Activated CD4-positive, alpha-beta memory T cell treated with anti-CD3 and anti-CD28 coated beads for 36 hours (primary cell): ENCODE data around the gene TDRKH. TPM values are rescaled to one million over a fixed set of nuclear protein-coding genes. Genes with fewer than 3 reads are reported as not detected.
A peak's percentile ranks its signal among the peaks of the same experiment; 100 is the strongest.
"Not testable (repeated sequence)": the region's sequence is repeated elsewhere in the genome, so short reads cannot be mapped to it uniquely, and the experiment has no call there.

Experiments used
- CTCF ChIA-PET: fragments of 350-600 bp; sonication (Branson Sonifier 250); formaldehyde crosslinking; loops from one replicate; lab custom pipeline; 2021; ENCODE audit warnings: antibody characterized with exemption, inconsistent platforms; lab: Charles Lee
- POLR2A ChIA-PET: fragments of 350-600 bp; sonication (Branson Sonifier 250); formaldehyde crosslinking; loops from one replicate; lab custom pipeline; 2021; ENCODE audit warnings: antibody characterized with exemption; lab: Charles Lee
- DNase-seq: peaks from one replicate; pipeline ENCODE4 v3.0.0-alpha.2; 2020
- H3K27ac Mint-ChIP-seq: one replicate; pipeline ENCODE4 v1.8.0; 2021; ENCODE audit warnings: mixed read lengths
- H3K27me3 Mint-ChIP-seq: one replicate; pipeline ENCODE4 v1.8.0; 2021; ENCODE audit warnings: mixed read lengths
- H3K36me3 Mint-ChIP-seq: one replicate; pipeline ENCODE4 v1.8.0; 2021; ENCODE audit warnings: mixed read lengths
- H3K4me1 Mint-ChIP-seq: one replicate; pipeline ENCODE4 v1.8.0; 2021; ENCODE audit warnings: low read depth, mixed read lengths
- H3K4me3 Mint-ChIP-seq: one replicate; pipeline ENCODE4 v1.8.0; 2021; ENCODE audit warnings: mild to moderate bottlenecking, mixed read lengths
- H3K9me3 Mint-ChIP-seq: one replicate; pipeline ENCODE4 v1.8.0; 2021; ENCODE audit warnings: mixed read lengths
- intact Hi-C: fragments of 100-400 bp; cut with micrococcal nuclease; formaldehyde crosslinking; loops from one replicate; pipeline ENCODE4 v1.15.1; 2023
- total RNA-seq, 2 experiments: library from RNA; stranded (reverse); gene quantifications; one replicate each; pipeline ENCODE4 v1.2.3, GENCODE V29; 2021

TDRKH gene
- total RNA-seq, 2 experiments from 2014 or later, result 30.6 to 32.4 TPM

GRCh38 chr1:151760597-151761385 is 29.5 kb downstream of the TDRKH start:
- no peak overlapping the region for H3K4me3 Mint-ChIP-seq
- H3K27me3 Mint-ChIP-seq, result no peaks in the 10 kb centered on the region
- no peaks in the 10 kb centered on the region for H3K9me3 Mint-ChIP-seq
- DNase-seq, result no peak
- intact Hi-C loops, result loop anchor here (10.0 kb wide), 1 partner anchor 416 kb away; the partner anchor contains the start of gene RFX5
- peaks cover 27% of the 10 kb centered on the region for H3K4me1 Mint-ChIP-seq
- H3K36me3 Mint-ChIP-seq, result peaks cover 26% of the 10 kb centered on the region
- peak overlapping the region; percentile 1 for H3K27ac Mint-ChIP-seq
- POLR2A ChIA-PET, result no interaction called here
- CTCF ChIA-PET, result interaction anchor here (1.1 to 1.5 kb wide), 2 partner anchors 30 to 167 kb away, joined by 3 read pairs; no protein-coding TSS in a partner anchor

- DNase-seq, result no peak
- intact Hi-C loops, result no loop called here
- ChIA-PET CTCF (interaction anchor here (1.1 to 1.5 kb wide), 2 partner anchors 26 to 165 kb away, joined by 3 read pairs; no protein-coding TSS in a partner anchor), POLR2A (no interaction called here)
- Mint-ChIP-seq H3K27ac (no peak overlapping the region), H3K4me1 (peaks cover 25% of the 10 kb centered on the region), H3K4me3 (no peak overlapping the region), H3K36me3 (peaks cover 26% of the 10 kb centered on the region), H3K9me3 (no peaks in the 10 kb centered on the region), H3K27me3 (no peaks in the 10 kb centered on the region)
These were observed 31.1 kb downstream of the TDRKH start for GRCh38 chr1:151759241-151759640.

GRCh38 chr1:151756291-151756690 is 34.0 kb downstream of the TDRKH start:
- no peak overlapping the region for H3K4me3 Mint-ChIP-seq
- POLR2A ChIA-PET, result no interaction called here
- peak; percentile 11 for DNase-seq
- CTCF ChIA-PET, result no interaction called here
- intact Hi-C loops, result no loop called here
- H3K27me3 Mint-ChIP-seq, result peaks cover 3% of the 10 kb centered on the region
- peaks cover 18% of the 10 kb centered on the region for H3K36me3 Mint-ChIP-seq
- no peaks in the 10 kb centered on the region for H3K9me3 Mint-ChIP-seq
- H3K4me1 Mint-ChIP-seq, result peaks cover 11% of the 10 kb centered on the region
- H3K27ac Mint-ChIP-seq, result no peak overlapping the region

GRCh38 chr1:151741516-151741915 is 48.8 kb downstream of the TDRKH start:
- no peak for DNase-seq
- Mint-ChIP-seq H3K9me3 (peaks cover 17% of the 10 kb centered on the region), H3K27ac (no peak overlapping the region), H3K4me1 (peaks cover 5% of the 10 kb centered on the region), H3K4me3 (no peak overlapping the region), H3K36me3 (no peaks in the 10 kb centered on the region), H3K27me3 (no peaks in the 10 kb centered on the region)
- ChIA-PET CTCF (no interaction called here), POLR2A (no interaction called here)
- intact Hi-C loops, result no loop called here

GRCh38 chr1:151739590-151740355 is 50.5 kb downstream of the TDRKH start:
- no peaks in the 10 kb centered on the region for H3K36me3 Mint-ChIP-seq
- H3K4me1 Mint-ChIP-seq, result peaks cover 5% of the 10 kb centered on the region
- POLR2A ChIA-PET, result no interaction called here
- no peaks in the 10 kb centered on the region for H3K27me3 Mint-ChIP-seq
- H3K4me3 Mint-ChIP-seq, result no peak overlapping the region
- intact Hi-C loops, result loop anchor here (5.0 to 10.0 kb wide), 2 partner anchors 98 to 295 kb away; partner anchors contain the start of gene C2CD4D
- DNase-seq, result no peak
- CTCF ChIA-PET, result no interaction called here
- peaks cover 17% of the 10 kb centered on the region for H3K9me3 Mint-ChIP-seq
- H3K27ac Mint-ChIP-seq, result no peak overlapping the region

- CTCF ChIA-PET, result interaction anchor here (1.0 to 1.1 kb wide), 2 partner anchors 144 to 437 kb away, joined by 3 read pairs; no protein-coding TSS in a partner anchor
- DNase-seq, result no peak
- Mint-ChIP-seq H3K27me3 (peaks cover under 1% of the 10 kb centered on the region), H3K36me3 (no peaks in the 10 kb centered on the region), H3K4me3 (no peak overlapping the region), H3K27ac (no peak overlapping the region), H3K9me3 (peaks cover 17% of the 10 kb centered on the region), H3K4me1 (peaks cover 5% of the 10 kb centered on the region)
- POLR2A ChIA-PET, result no interaction called here
- intact Hi-C loops, result loop anchor here (5.0 to 10.0 kb wide), 2 partner anchors 100 to 293 kb away; partner anchors contain the start of gene C2CD4D
These were observed 52.8 kb downstream of the TDRKH start for GRCh38 chr1:151737479-151737878.

GRCh38 chr1:151737026-151737425 is 53.3 kb downstream of the TDRKH start:
- no peak overlapping the region for H3K4me3 Mint-ChIP-seq
- DNase-seq, result no peak
- ChIA-PET CTCF (interaction anchor here (1.0 kb wide), 1 partner anchor 143 kb away, joined by 3 read pairs; no protein-coding TSS in a partner anchor), POLR2A (no interaction called here)
- peaks cover 3% of the 10 kb centered on the region for H3K27me3 Mint-ChIP-seq
- intact Hi-C loops, result loop anchor here (5.0 to 10.0 kb wide), 2 partner anchors 100 to 292 kb away; partner anchors contain the start of gene C2CD4D
- H3K36me3 Mint-ChIP-seq, result no peaks in the 10 kb centered on the region
- H3K4me1 Mint-ChIP-seq, result peaks cover 5% of the 10 kb centered on the region
- H3K9me3 Mint-ChIP-seq, result peaks cover 17% of the 10 kb centered on the region
- H3K27ac Mint-ChIP-seq, result no peak overlapping the region

- H3K4me1 Mint-ChIP-seq, H3K4me3 Mint-ChIP-seq, H3K36me3 Mint-ChIP-seq, DNase-seq, H3K27ac Mint-ChIP-seq, POLR2A ChIA-PET: not testable (repeated sequence)
- CTCF ChIA-PET, result interaction anchor here (0.6 to 2.8 kb wide), 15 partner anchors 10 to 362 kb away, joined by 3 to 29 read pairs (median 6); partner anchors contain the start of genes CGN, RIIAD1 and SELENBP1
- intact Hi-C loops, result loop anchor here (2.0 to 10.0 kb wide), 2 partner anchors 199 to 289 kb away; no protein-coding TSS in a partner anchor
- peaks cover 17% of the 10 kb centered on the region for H3K9me3 Mint-ChIP-seq
- peaks cover 13% of the 10 kb centered on the region for H3K27me3 Mint-ChIP-seq
These were observed 56.3 kb downstream of the TDRKH start for GRCh38 chr1:151733995-151734394.

- POLR2A ChIA-PET, result no interaction called here
- no peaks in the 10 kb centered on the region for H3K4me1 Mint-ChIP-seq
- intact Hi-C loops, result loop anchor here (10.0 kb wide), 1 partner anchor 288 kb away; no protein-coding TSS in a partner anchor
These were observed 57.2 kb downstream of the TDRKH start for GRCh38 chr1:151733126-151733525.

GRCh38 chr1:151729966-151730291 is 60.4 kb downstream of the TDRKH start:
- Mint-ChIP-seq H3K27ac (no peak overlapping the region), H3K27me3 (peaks cover 31% of the 10 kb centered on the region), H3K9me3 (no peaks in the 10 kb centered on the region), H3K36me3 (no peaks in the 10 kb centered on the region), H3K4me3 (no peak overlapping the region), H3K4me1 (no peaks in the 10 kb centered on the region)
- ChIA-PET POLR2A (no interaction called here), CTCF (no interaction called here)
- intact Hi-C loops, result loop anchor here (10.0 kb wide), 1 partner anchor 285 kb away; no protein-coding TSS in a partner anchor
- no peak for DNase-seq

More at GRCh38 chr1:151733126-151733525, 57.2 kb downstream of the TDRKH start:
- no peak for DNase-seq
- Mint-ChIP-seq H3K36me3 (no peaks in the 10 kb centered on the region), H3K4me3 (no peak overlapping the region), H3K27me3 (peaks cover 17% of the 10 kb centered on the region), H3K9me3 (peaks cover 16% of the 10 kb centered on the region), H3K27ac (no peak overlapping the region)
- CTCF ChIA-PET, result interaction anchor here (0.8 to 2.8 kb wide), 6 partner anchors 10 to 289 kb away, joined by 3 to 21 read pairs (median 8); no protein-coding TSS in a partner anchor

GRCh38 chr1:151729157-151729965 is 60.9 kb downstream of the TDRKH start:
- Mint-ChIP-seq H3K4me1 (no peaks in the 10 kb centered on the region), H3K27ac (no peak overlapping the region), H3K9me3 (no peaks in the 10 kb centered on the region), H3K27me3 (peaks cover 33% of the 10 kb centered on the region), H3K36me3 (no peaks in the 10 kb centered on the region), H3K4me3 (no peak overlapping the region)
- ChIA-PET CTCF (interaction anchor here (3.0 kb wide), 1 partner anchor 108 kb away, joined by 8 read pairs; no protein-coding TSS in a partner anchor), POLR2A (no interaction called here)
- DNase-seq, result no peak
- intact Hi-C loops, result no loop called here
